SHP77 treated with DMSO at 0.1 percent for 48 hours (cell line): ENCODE results near the gene MLLT3.

ENCODE experiments used
- DNase-seq: peaks from one replicate; lab custom pipeline; 2025; lab: John Stamatoyannopoulos, UW

Gene MLLT3

GRCh38 chr9:20417373-20418080, 204.8 kb downstream of the MLLT3 start:
- DNase-seq, result no peak

GRCh38 chr9:20414150-20414549, 208.1 kb downstream of the MLLT3 start:
- no peak for DNase-seq

- no peak for DNase-seq
Observed at GRCh38 chr9:20409321-20410092, 212.8 kb downstream of the MLLT3 start.

GRCh38 chr9:20408513-20408912, 213.8 kb downstream of the MLLT3 start:
- no peak for DNase-seq

DNA sequence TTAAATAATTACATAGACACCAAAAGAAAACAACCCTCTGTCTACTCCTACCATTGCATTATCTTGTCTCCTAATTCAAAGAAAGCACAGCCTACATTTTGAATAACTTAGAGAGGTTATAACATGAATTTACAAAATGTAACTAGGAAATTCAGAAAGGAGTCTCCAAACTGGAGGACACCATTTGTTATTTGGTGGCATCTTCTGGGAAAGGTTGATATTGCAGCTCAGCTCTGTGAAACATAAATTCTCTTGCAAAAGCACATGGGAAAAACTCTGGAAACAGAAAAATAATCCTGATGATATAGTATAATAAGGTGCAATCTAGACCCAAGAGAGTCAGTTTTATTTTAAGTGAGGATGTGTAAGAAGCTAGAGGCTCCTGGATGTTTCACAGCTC, 215.3 kb downstream of the MLLT3 start:
- DNase-seq, result no peak

DNA sequence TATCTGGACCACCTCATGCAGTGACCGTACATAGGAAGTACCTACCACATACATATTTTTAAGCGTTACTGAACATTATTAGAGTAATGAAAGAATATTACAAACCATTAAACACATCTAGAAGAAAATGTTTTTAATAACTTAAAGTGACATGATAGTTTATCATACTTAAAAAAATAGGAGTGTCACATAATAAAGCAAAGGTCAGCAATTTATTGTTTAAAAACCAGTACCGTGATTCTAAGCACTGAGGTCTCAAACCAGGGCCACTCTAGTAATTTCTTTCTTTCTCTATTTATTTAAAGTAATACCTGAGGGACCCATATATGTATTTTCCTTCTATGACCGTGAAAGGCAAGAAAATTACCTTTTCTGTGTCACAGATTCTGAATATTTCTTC, 216.0 kb downstream of the MLLT3 start:
- DNase-seq, result no peak

- no peak for DNase-seq
Observed at GRCh38 chr9:20405616-20406015, 216.7 kb downstream of the MLLT3 start.

- no peak for DNase-seq
Observed at GRCh38 chr9:20405078-20405477, 217.2 kb downstream of the MLLT3 start.

DNA sequence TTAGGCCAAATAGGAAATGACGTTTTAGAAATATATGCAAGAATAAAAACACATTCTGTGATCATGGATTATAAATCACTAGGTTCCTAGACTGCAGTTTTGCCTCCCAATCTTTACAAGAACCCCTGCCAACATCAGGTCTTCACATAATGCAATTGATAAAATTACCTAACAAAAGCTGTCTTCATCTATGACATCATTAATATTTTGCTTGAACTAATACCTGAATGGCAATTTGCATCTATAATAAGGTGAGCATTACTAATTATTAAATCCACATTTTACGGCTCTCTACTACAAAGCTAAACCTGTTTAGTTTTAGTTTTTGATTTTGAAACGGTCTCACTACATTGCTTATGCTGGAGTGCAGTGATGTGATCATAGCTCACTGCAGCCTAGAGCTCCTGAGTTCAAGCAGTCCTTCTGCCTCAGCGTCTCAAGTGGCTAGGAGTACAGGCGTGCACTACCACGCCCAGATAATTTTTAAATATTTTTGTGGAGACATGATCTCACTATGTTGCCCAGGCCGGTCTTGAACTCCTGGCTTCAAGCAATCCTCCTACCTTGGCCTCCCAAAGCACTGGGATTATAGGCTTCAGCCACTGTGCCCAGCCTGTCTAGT, 218.0 kb downstream of the MLLT3 start:
- DNase-seq, result no peak

GRCh38 chr9:20403346-20403745, 219.0 kb downstream of the MLLT3 start:
- DNase-seq, result no peak

DNA sequence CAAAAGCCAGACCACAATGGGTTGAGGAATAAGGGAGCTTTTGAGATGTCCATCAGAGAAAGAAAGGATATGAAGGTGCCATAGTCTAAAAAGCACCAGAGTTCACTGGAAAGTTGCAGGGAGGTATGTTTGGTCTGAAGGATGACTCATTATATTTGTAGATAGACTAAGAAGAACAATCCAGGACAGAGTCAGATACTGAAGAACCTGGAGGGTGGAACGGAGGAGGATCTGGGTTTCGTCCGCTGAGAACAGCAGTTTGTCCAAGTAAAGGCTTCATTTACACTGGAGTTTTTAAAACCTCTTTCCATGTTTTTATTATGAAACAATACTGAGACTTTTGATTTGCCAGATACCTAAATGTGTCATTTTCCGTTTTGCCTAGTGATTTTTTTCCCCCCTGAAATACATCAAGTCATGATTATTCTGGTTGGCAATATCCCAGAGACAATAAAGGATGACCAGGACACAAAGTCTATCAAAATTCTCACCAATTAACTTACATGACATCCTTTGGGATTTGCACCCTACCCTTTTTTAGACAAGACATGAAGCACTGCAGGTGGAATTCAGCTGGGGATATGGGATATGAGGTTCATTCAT, 219.9 kb downstream of the MLLT3 start:
- DNase-seq, result no peak

GRCh38 chr9:20398536-20399338, 223.6 kb downstream of the MLLT3 start:
- no peak for DNase-seq

DNA sequence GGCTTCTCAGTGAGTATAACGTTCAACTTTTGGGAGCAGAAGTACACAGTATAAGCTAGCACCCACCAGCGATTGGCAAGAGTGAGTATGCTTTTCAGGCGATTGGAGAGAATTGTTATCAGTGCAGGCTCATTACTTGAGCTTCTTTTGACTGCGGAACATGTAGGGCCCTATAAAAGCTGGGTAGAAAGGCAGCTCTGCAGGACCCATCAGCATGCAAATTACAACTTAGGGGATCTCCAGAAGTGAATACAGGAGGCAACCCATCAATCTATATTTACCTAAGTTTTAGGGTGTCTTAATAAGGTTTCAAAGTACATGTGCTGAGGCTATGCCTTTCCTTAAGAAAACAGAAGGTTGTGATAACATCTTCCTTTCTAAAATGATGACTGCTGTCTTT, 225.0 kb downstream of the MLLT3 start:
- DNase-seq, result no peak

- DNase-seq, result no peak
Observed at GRCh38 chr9:20396509-20396908, 225.8 kb downstream of the MLLT3 start.

- DNase-seq, result no peak
Observed at GRCh38 chr9:20395651-20396050, 226.6 kb downstream of the MLLT3 start.

- DNase-seq, result no peak
Observed at GRCh38 chr9:20394969-20395368, 227.3 kb downstream of the MLLT3 start.

GRCh38 chr9:20391208-20391607, 231.1 kb downstream of the MLLT3 start:
- DNase-seq, result no peak

DNA sequence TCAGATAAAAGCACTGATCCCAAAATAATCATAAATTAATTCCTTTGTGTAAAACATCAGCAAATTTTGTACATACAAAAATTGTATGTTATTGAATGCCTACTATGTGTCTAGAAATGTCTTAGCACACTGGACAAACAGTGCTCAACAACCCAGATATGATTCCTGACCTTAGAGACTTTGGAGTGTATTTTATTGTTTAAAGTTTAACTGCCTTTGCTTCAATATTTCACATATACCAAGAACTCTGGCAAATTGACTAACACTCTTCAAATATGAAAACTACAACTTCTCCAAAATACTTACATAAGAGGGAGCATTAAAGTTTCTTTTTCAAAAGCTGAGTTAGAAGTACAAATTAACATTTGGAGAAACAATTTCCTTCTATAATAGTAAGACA, 231.9 kb downstream of the MLLT3 start:
- DNase-seq, result no peak

- DNase-seq, result no peak
Observed at GRCh38 chr9:20387062-20387461, 235.2 kb downstream of the MLLT3 start.

- DNase-seq, result no peak
Observed at GRCh38 chr9:20384642-20385041, 237.7 kb downstream of the MLLT3 start.

GRCh38 chr9:20382460-20383071, 239.7 kb downstream of the MLLT3 start:
- DNase-seq, result no peak

- DNase-seq, result no peak
Observed at GRCh38 chr9:20380546-20380945, 241.8 kb downstream of the MLLT3 start.
